KOPT-K1 (cell line): ENCODE measurements around the gene SPCS1.
A peak's percentile ranks its signal among the peaks of the same experiment; 100 is the strongest.
"Not testable (repeated sequence)": the region's sequence is repeated elsewhere in the genome, so short reads cannot be mapped to it uniquely, and the experiment has no call there.

Source experiments
- H3K27ac ChIP-seq: fragments of 200-600 bp; sonication (generic); 2 replicates; pipeline ENCODE4 v1.5.1; 2016; ENCODE audit warnings: antibody characterized with exemption, mild to moderate bottlenecking, low read depth, low read length; ENCODE audit not compliant: poor library complexity, severe bottlenecking
- H3K36me3 ChIP-seq: fragments of 200-600 bp; sonication (generic); 2 replicates; pipeline ENCODE4 v1.5.1; 2017; ENCODE audit warnings: antibody characterized with exemption, mild to moderate bottlenecking, low read length, moderate library complexity; ENCODE audit not compliant: insufficient read depth
- H3K9me3 ChIP-seq: fragments of 200-600 bp; sonication (generic); 2 replicates; pipeline ENCODE4 v1.5.1; 2017; ENCODE audit warnings: antibody characterized with exemption, low read length, mild to moderate bottlenecking; ENCODE audit not compliant: insufficient read depth, poor library complexity, severe bottlenecking

SPCS1 gene

DNA sequence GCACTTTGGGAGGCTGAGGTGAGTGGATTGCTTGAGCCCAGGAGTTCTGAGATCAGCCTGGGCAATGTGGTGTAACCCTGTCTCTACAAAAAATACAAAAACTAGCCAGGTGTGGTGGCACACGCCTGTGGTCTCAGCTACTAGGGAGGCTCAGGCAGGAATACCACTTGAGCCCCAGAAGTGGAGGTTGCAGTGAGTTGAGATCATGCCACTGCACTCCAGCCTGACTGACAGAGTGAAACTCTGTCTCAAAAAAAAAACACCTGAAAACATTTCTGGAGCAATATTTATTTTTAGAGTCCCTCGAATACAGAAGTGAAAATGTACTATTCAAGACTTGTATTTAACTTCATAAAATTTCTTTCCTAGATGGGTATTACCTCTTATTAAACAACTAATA lies 4.6 kb downstream of the SPCS1 start:
- Histone ChIP-seq H3K27ac (no peak overlapping the region), H3K9me3 (no peaks in the 10 kb centered on the region), H3K36me3 (peaks cover 47% of the 10 kb centered on the region)

DNA sequence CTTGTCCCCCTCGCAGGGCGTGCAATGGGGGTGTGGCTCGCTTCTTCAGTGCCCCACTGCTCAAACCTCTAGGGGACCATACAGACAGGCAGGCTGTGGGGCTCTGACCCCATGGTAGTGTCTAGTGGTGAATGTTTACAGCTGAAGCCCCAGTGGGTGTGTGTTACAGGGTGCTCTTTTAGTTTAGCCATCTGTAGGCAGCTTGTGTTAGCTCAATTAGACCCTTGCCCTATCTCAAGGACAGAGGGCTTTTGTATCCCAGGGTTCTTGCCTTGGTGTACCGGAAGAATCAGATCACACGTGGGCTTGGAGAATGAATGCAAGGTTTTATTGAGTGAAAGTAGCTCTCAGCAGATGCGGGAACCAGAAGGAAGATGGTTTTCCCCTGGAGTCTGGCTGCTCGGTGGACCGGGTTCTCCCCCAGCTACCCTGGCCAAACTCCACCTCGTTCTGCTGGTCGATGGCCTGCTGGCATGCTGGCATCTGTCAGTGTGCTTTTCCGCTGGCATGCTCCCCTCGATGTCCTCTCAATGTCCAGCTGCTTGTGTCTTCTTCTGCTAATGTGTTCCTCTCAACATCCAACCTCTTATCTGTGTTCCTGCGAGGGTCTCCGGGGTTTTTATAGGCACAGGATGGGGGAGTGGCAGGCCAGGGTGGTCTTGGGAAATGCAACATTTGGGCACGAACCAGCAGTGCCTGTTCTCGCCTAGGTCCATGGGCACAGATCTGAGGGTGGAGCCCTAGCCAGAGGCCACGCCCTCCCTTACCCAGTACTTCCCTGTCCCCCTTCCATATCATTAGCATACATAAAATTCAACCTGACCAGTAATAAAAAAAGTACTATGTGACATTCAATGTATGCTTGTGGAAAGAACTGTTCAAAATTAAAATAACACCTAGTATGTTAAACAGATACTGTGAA lies 6.6 kb downstream of the SPCS1 start:
- no peaks in the 10 kb centered on the region for H3K9me3 ChIP-seq
- H3K27ac ChIP-seq = no peak overlapping the region
- peaks cover 47% of the 10 kb centered on the region for H3K36me3 ChIP-seq

DNA sequence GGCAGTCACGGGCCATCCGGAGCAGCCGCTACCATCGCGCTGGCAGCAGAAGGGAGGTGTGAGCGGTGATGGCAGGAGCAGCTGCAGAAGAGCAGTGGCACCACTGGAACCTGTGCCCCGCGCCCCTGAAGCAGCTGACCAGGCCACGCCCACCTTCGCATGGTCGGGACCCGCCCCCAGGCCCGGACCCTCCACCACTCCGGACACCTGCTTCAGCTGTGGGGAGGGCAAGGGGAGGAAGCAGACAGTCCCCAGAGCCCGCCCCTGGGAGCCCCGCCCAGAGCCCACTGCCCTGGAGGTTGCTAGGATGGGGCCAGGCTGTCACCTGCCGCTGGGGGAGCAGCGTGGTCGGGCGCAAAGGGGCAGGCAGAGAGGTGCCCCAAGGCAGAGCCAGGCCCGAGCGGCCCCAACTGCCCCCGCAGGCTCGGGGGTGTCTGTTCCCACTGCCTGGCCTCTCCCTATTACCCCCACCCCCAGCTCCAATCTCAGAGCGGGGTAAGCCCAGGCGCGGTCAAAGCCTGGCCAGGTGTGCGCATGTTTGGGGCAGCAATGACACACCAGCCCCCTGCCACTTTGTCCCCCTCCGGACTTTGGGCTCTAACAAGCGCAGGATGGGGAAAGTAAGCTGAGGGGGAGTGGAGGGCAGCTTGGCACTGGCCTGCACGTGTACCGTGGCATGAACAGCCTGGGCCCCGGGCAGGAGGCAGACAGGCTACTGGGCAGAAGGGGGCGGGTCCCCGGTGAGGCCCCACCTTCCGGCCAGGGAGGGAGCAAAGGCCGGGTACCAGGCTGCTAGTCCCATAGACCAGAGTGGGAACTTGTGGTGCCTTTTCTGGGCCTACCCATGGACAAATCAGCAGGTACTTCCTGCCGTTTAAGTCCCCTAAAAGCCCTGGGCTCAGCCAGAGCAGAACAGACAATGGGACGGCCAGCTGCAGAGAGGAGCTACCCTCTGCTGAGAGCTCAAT lies 8.7 kb downstream of the SPCS1 start:
- H3K9me3 ChIP-seq = peaks cover 10% of the 10 kb centered on the region
- H3K27ac ChIP-seq = no peak overlapping the region
- H3K36me3 ChIP-seq = peaks cover 36% of the 10 kb centered on the region

DNA sequence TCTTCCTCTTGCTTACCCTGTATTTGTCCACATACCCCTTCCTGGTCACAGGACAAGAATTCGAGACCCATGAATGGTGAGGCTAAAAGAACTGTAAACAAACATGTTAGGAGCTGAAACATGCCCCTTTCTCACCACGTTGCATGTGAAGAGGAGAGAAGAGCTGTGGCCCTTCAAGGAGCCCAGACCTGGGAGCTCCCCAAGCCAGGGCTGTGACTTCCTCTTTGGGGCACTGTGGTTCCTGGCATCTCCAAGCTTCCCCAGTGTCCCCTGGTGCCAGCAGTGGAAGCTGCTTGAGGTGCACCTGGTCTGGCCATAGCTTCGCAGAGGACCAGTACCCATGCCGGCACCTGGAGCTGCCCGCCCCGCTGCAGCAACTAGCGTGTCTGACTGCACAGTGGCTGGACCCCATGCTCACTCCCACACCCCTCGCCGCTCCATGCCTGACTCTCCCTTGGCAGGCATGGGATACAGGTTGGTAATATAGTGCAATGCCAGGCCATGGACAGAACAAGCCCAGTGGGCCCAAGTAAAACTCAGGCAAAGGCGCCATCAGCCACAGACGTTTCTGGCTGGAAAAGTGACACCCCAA lies 9.9 kb downstream of the SPCS1 start:
- H3K9me3 ChIP-seq = peaks cover 13% of the 10 kb centered on the region
- no peak overlapping the region for H3K27ac ChIP-seq
- H3K36me3 ChIP-seq = peaks cover 25% of the 10 kb centered on the region

DNA sequence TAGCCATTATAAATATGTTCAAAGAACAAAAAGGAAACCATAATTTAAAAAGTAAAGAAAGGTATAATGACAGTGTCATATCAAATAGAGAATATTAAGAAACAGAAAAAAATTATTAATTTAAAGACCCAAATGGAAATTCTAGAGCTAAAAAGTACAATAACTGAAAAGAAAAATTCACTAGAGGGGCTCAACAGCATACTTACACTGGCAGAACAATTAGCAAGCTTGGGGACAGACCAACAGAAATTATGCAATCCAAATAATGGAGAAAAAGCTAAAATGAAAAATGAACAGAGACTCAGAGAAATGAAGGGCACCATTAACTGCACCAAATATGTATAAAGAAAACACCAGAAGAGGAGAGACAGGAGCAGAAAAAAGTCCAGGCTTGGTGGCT lies 13.7 kb downstream of the SPCS1 start:
- H3K9me3 ChIP-seq = peaks cover 13% of the 10 kb centered on the region
- no peak overlapping the region for H3K27ac ChIP-seq
- H3K36me3 ChIP-seq = peaks cover 10% of the 10 kb centered on the region; the same call in 1 of the 2 replicates

DNA sequence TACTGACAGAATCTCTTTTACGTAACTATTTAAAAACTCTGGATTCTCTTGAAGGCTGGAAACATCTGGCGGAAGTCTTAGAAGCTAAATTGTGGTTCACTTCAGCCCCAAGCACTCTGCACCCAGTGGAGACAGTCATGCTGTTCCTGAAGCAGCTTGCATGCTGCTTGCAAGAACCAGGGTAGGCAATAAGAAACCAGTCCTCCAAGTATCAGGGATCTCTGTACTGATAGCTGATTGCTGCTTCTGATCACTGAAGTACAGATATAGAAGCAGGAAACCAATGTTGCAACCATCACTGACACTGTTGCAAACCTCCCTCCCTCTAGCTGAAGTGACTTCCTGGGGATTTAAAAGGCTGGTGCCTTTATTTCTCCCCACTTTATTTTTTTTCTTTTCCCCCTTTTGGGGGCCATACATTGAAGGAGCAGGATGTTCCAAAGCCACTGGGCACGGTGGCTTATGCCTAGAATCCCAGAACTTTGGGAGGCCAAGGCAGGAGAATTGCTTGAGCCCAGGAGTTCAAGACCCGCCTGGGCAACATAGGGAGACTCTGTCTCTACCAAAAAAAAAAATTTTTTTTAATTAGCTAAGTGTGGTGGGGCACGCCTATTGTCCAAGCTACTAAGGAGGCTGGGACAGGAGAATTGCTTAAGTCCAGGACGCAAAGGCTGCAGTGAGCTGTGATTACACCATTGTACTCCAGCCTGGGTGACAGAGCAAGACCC lies 15.3 kb downstream of the SPCS1 start:
- peak overlapping the region; percentile 48 for H3K27ac ChIP-seq
- peaks cover 13% of the 10 kb centered on the region for H3K9me3 ChIP-seq
- H3K36me3 ChIP-seq = 0 out of 2 replicates have a peak, but pooled peaks cover 10% of the 10 kb centered on the region

DNA sequence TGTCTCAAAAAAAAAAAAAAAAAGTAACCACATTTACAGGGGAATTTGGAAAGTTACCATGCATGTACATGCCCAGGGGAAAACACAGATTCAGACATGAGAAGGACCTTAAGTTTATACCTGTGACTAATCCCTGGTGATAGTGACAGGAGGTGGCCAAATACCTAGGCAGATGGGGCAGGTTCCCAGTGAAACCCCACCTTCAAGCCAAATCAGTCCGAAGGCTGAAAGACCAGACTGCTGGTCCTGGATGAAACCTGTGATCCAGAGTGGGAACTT lies 15.8 kb downstream of the SPCS1 start:
- peak overlapping the region; percentile 48 for H3K27ac ChIP-seq
- H3K9me3 ChIP-seq = peaks cover 13% of the 10 kb centered on the region
- H3K36me3 ChIP-seq = 0 out of 2 replicates have a peak, but pooled peaks cover 10% of the 10 kb centered on the region

DNA sequence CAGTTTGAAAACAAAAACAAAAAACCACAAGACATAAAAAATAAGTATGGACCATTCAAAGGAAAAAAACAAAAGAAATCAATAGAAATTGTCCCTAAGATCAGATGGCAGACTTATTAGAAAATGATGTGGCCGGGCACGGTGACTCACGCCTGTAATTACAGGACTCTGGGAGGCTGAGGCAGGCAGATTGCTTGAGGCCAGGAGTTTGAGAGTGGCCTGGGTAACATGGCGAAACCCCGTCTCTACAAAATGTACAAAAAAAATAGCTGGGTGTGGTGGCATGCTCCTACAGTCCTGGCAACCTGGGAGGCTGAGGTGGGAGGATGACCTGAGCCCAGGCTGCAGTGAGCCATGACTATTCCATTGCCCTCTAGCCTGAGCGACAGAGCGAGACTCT lies 16.6 kb downstream of the SPCS1 start:
- Histone ChIP-seq H3K27ac (no peak overlapping the region), H3K36me3 (0 out of 2 replicates have a peak, but pooled peaks cover 10% of the 10 kb centered on the region), H3K9me3 (peaks cover 14% of the 10 kb centered on the region)

DNA sequence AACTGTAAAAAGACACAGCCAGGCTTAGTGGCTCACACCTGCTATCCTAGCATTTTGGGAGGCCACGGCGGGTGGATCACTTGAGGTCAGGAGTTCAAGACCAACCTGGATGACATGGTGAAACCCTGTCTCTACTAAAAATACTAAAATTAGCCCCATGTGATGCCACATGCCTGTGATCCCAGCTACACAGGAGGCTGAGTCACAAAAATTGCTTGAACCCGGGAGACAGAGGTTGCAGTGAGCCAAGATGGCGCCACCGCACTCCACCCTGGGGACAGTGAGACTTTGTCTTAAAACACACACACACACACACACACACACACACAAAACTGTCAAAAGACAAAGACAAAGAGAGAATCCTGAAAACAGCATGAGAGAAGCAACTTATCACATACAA lies 18.0 kb downstream of the SPCS1 start:
- Histone ChIP-seq H3K27ac (no peak overlapping the region), H3K9me3 (peaks cover 25% of the 10 kb centered on the region), H3K36me3 (peaks cover 12% of the 10 kb centered on the region; the same call in 1 of the 2 replicates)

DNA sequence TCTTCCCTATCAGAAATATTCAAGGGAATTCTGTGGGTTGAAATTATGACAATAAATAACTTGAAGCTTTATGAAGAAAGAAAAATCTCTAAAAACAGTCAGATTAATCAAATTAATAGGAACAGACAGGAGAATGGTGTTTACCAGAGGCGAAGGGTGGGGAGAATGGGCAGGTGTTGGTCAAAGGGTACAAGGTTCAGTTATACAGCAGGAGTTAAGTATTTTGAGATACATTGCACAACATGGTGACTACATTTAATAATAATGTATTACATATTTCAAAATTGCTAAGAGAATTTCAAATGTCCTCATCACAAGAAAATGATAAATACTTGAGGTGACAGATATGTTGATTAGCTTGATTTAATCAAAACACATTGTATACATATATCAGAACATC lies 18.6 kb downstream of the SPCS1 start:
- H3K27ac ChIP-seq = no peak overlapping the region

DNA sequence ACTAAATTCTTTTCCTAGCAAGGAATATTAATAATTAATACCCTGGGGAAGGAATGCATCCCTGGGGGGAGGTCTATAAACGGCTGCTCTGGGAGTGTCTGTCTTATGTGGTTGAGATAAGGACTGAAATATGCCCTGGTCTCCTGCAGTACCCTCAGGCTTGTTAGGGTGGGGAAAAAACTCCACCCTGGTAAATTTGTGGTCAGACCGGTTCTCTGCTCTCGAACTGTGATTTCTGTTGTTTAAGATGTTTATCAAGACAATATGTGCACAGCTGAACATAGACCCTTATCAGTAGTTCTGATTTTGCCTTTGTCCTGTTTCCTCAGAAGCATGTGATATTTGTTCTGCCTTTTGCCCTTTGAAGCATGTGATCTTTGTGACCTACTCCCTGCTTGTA lies 22.8 kb downstream of the SPCS1 start:
- Histone ChIP-seq H3K9me3 (peaks cover 32% of the 10 kb centered on the region), H3K36me3 (peaks cover 38% of the 10 kb centered on the region)

More for the DNA sequence above, 18.6 kb downstream of the SPCS1 start:
- Histone ChIP-seq H3K36me3 (peaks cover 10% of the 10 kb centered on the region; the same call in 1 of the 2 replicates), H3K9me3 (peaks cover 25% of the 10 kb centered on the region)

DNA sequence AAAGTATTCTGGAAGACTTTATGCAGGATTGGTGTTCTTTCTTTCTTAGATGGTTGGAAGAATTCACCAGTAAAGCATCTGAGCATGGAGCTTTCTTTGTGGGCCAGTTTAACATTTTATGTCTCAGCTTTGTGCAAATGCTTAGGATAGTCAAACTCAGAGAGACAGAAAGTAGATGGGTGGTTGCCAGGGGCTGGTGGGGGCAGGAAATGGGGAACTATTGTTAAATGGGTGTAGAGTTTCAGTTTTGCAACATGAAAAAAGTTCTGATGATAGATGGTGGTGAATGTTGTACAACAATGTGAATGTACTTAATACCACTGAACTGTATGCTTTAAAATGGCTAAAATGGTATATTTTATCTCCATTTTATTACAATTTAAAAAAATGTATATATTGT lies 24.8 kb downstream of the SPCS1 start:
- Histone ChIP-seq H3K9me3 (peaks cover 32% of the 10 kb centered on the region), H3K27ac (no peak overlapping the region), H3K36me3 (peaks cover 58% of the 10 kb centered on the region)

More for the DNA sequence above, 22.8 kb downstream of the SPCS1 start:
- H3K27ac ChIP-seq = not testable (repeated sequence)

DNA sequence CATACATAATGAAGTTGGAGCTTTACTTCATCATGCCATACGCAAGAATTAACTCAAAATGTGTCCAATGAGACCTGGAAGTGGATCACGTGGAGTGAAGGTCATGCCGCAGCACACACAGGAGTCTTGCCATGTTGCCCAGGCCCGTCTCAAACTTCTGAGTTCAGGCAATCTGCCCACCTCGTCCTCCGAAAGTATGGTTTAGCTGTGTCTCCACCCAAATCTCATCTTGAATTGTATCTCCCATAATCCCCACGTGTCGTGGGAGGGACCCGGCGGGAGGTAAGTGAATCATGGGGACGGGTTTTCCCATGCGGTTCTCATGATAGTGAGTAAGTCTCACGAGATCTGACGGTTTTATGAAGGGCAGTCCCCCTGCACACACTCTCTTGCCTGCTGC lies 25.7 kb downstream of the SPCS1 start:
- peaks cover 60% of the 10 kb centered on the region for H3K36me3 ChIP-seq
- peaks cover 32% of the 10 kb centered on the region for H3K9me3 ChIP-seq
- H3K27ac ChIP-seq = no peak overlapping the region

DNA sequence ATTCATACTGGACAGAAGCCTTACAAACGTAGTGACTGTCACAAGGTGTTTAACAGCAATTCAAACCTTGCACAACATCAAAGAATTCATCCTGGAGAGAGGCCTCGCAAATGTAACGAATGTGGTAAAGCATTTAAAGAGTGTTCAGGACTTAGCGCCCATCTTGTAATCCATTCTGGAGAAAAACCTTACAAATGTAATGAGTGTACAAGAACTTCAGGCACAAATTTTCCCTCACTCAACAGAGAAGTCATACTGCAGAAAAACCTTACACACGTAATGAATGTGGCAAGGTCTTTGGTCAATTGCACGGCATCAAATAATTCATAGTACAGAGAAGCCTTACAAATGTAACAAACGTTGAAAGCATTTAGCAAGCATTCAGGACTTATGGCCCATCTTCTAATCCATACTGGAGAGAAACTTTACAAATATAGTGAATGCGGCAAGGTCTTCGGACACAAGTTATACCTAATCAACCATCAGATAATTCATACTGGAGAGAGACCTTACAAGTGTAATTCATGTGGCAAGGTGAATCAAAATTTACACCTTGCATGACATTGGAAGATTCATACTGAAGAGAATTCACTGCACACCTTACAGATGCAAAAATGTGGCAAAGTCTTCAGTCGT lies 27.5 kb downstream of the SPCS1 start:
- Histone ChIP-seq H3K27ac (no peak overlapping the region), H3K9me3 (peaks cover 22% of the 10 kb centered on the region), H3K36me3 (peaks cover 69% of the 10 kb centered on the region)
